ENCODE measurements around the gene SLC2A5. TPM values are rescaled to one million over a fixed set of nuclear protein-coding genes. Genes with fewer than 3 reads are reported as not detected.

The SLC2A5 gene
- total and polyA plus RNA-seq, 2 donors (not counting 3 experiments of a cell fraction or from before 2014, with no cell fraction given): not detected

DNA sequence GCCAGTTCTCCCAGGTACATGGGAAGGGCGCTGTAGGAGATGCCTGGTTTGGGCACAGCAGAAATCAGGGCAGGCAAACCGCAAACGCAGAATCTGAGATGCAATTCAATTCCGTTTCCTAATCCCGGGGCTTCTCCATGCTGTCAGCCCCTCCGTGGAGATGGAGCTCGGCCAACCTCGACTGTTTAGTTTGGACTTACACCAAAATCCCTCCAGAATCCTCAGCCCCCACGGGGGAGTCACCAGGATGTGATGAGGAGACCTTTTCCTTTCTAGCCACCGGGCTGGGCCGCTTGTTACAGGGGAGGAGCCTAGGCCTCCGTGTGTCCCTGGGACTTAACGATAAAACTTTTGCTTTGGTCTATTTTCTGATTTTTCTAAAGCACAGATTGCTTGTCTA is 51.1 kb downstream of the SLC2A5 start:
- ChIA-PET POLR2A (no interaction called here), CTCF (interaction anchor here (1.0 to 9.4 kb wide), 3 partner anchors 13 to 100 kb away, joined by 4 to 47 read pairs (median 4); no protein-coding TSS in a partner anchor)
- peak; percentile 42 for TF ChIP-seq FOS (IDR thresholded peaks at IDR 0.05; ENCODE audit: borderline replicate concordance, insufficient read depth, low read length)
- TF ChIP-seq, protein P1, sequence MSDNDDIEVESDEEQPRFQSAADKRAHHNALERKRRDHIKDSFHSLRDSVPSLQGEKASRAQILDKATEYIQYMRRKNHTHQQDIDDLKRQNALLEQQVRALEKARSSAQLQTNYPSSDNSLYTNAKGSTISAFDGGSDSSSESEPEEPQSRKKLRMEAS (IDR thresholded peaks at IDR 0.05; ENCODE audit: insufficient read depth, insufficient read length): no peak
- TF ChIP-seq MYC (IDR thresholded peaks at IDR 0.05; ENCODE audit: low read depth, low read length): no peak
- peak; percentile 38 for TF ChIP-seq POLR2AphosphoS5 (IDR thresholded peaks at IDR 0.05; ENCODE audit: insufficient read depth, low read depth, low read length)
- H3K27ac ChIP-seq (ENCODE audit: insufficient read depth, low read depth, low read length): no peak overlapping the region
- no peaks in the 10 kb centered on the region for H3K79me2 ChIP-seq (ENCODE audit: control insufficient read depth, insufficient read depth, low read length)
- no TSS peak for BruUV-seq (replicated peaks)
- dilution Hi-C loops (cut with MboI; ENCODE audit: extremely low pct_ligation_motif_present, low sequenced_read_pairs): no loop called here
- H3K4me2 ChIP-seq (ENCODE audit: insufficient read depth, low read length): peak overlapping the region; percentile 20
- H3K9me1 ChIP-seq (replicated peaks; ENCODE audit: control insufficient read depth, extremely low read depth, insufficient read depth, low read length): no peaks in the 10 kb centered on the region
- peaks cover 12% of the 10 kb centered on the region for H3K4me1 ChIP-seq (ENCODE audit: control insufficient read depth, extremely low read depth, insufficient read depth, low read length)
- peak overlapping the region; percentile 23 for H2AFZ ChIP-seq (ENCODE audit: low read depth, low read length)
- H3K27me3 ChIP-seq (ENCODE audit: control insufficient read depth in 2 of 2, insufficient read depth in 2 of 2, low read length in 2 of 2): no peaks in the 10 kb centered on the region
- no peaks in the 10 kb centered on the region for H4K20me1 ChIP-seq (replicated peaks; ENCODE audit: control insufficient read depth, extremely low read depth, insufficient read depth, low read length)
- peak overlapping the region; percentile 17 for H3K9ac ChIP-seq (replicated peaks; ENCODE audit: extremely low read depth, insufficient read depth, low read length)
- peak; percentile 81 for FAIRE-seq
- no peaks in the 10 kb centered on the region for H3K9me3 ChIP-seq (replicated peaks; ENCODE audit: control insufficient read depth, insufficient read depth, low read length)
- no peaks in the 10 kb centered on the region for H3K36me3 ChIP-seq (ENCODE audit: control insufficient read depth in 2 of 2, extremely low read depth in 1 of 2, insufficient read depth in 2 of 2, low read length in 2 of 2)
- intact Hi-C loops (cut with micrococcal nuclease): no loop called here
- no peak overlapping the region for H3K4me3 ChIP-seq (replicated peaks in 1 of 3; ENCODE audit: insufficient read depth in 1 of 3, low read depth in 1 of 3, low read length in 3 of 3)
- DNase-seq (ENCODE audit: low read depth, low spot score): peak; percentile 89

DNA sequence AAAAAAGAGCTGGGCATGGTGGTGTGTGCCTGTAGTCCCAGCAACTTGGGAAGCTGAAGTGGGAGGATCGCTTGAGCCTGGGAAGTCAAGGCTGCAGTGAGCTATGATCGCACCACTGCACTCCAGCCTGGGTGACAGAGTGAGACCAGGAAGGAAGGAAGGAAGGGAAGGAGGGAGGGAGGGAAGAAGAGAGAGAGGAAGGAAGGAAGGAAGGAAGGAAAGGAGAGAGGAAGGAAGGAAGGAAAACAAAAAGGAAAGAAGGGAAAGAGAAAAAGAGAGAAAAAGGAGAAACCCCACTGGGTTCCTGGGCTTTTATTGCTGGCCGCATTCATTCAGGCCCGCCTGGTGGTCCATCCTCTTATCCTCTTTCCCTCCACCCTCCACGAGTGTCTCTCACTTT is 53.0 kb downstream of the SLC2A5 start:
- H4K20me1 ChIP-seq (replicated peaks; ENCODE audit: control insufficient read depth, extremely low read depth, insufficient read depth, low read length): no peaks in the 10 kb centered on the region
- TF ChIP-seq, protein P2, sequence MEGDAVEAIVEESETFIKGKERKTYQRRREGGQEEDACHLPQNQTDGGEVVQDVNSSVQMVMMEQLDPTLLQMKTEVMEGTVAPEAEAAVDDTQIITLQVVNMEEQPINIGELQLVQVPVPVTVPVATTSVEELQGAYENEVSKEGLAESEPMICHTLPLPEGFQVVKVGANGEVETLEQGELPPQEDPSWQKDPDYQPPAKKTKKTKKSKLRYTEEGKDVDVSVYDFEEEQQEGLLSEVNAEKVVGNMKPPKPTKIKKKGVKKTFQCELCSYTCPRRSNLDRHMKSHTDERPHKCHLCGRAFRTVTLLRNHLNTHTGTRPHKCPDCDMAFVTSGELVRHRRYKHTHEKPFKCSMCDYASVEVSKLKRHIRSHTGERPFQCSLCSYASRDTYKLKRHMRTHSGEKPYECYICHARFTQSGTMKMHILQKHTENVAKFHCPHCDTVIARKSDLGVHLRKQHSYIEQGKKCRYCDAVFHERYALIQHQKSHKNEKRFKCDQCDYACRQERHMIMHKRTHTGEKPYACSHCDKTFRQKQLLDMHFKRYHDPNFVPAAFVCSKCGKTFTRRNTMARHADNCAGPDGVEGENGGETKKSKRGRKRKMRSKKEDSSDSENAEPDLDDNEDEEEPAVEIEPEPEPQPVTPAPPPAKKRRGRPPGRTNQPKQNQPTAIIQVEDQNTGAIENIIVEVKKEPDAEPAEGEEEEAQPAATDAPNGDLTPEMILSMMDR (IDR thresholded peaks at IDR 0.05; ENCODE audit: extremely low read depth in 1 of 2, insufficient read depth in 1 of 2, low read depth in 1 of 2, low read length in 2 of 2): no peak
- TF ChIP-seq GATA2 (IDR thresholded peaks at IDR 0.05; ENCODE audit: insufficient read depth, insufficient read length, low read depth, low read length) (no peak), POLR2A (IDR thresholded peaks at IDR 0.05; ENCODE audit: low read depth, low read length) (no peak), MYC (IDR thresholded peaks at IDR 0.05; ENCODE audit: low read depth, low read length) (no peak), EZH2 (IDR thresholded peaks at IDR 0.05; ENCODE audit: borderline replicate concordance, low read depth, low read length, severe bottlenecking) (no peak), POLR2AphosphoS5 (IDR thresholded peaks at IDR 0.05; ENCODE audit: insufficient read depth, low read depth, low read length) (no peak)
- TF ChIP-seq, protein P1 (IDR thresholded peaks at IDR 0.05; ENCODE audit: insufficient read depth, insufficient read length): no peak
- CTCF ChIA-PET: interaction anchor here (0.7 to 3.7 kb wide), 3 partner anchors 11 to 94 kb away, joined by 3 to 45 read pairs (median 4); no protein-coding TSS in a partner anchor
- DNase-seq (ENCODE audit: low read depth, low spot score) (no peak), FAIRE-seq (no peak)
- H3K4me2 ChIP-seq (ENCODE audit: insufficient read depth, low read length): no peak overlapping the region
- no TSS peak for BruUV-seq (replicated peaks)
- H3K36me3 ChIP-seq (ENCODE audit: control insufficient read depth in 2 of 2, extremely low read depth in 1 of 2, insufficient read depth in 2 of 2, low read length in 2 of 2): no peaks in the 10 kb centered on the region
- H2AFZ ChIP-seq (ENCODE audit: low read depth, low read length): no peak overlapping the region
- H3K9me3 ChIP-seq (replicated peaks; ENCODE audit: control insufficient read depth, insufficient read depth, low read length): no peaks in the 10 kb centered on the region
- dilution Hi-C loops (cut with MboI; ENCODE audit: extremely low pct_ligation_motif_present, low sequenced_read_pairs): no loop called here
- H3K27me3 ChIP-seq (ENCODE audit: control insufficient read depth in 2 of 2, insufficient read depth in 2 of 2, low read length in 2 of 2): no peaks in the 10 kb centered on the region
- H3K79me2 ChIP-seq (ENCODE audit: control insufficient read depth, insufficient read depth, low read length): no peaks in the 10 kb centered on the region
- H3K9ac ChIP-seq (replicated peaks; ENCODE audit: extremely low read depth, insufficient read depth, low read length): no peak overlapping the region
- POLR2A ChIA-PET: no interaction called here
- H3K4me1 ChIP-seq (ENCODE audit: control insufficient read depth, extremely low read depth, insufficient read depth, low read length): peaks cover 16% of the 10 kb centered on the region
- intact Hi-C loops (cut with micrococcal nuclease): no loop called here
- no peaks in the 10 kb centered on the region for H3K9me1 ChIP-seq (replicated peaks; ENCODE audit: control insufficient read depth, extremely low read depth, insufficient read depth, low read length)
- no peak overlapping the region for H3K4me3 ChIP-seq (replicated peaks in 1 of 3; ENCODE audit: insufficient read depth in 1 of 3, low read depth in 1 of 3, low read length in 3 of 3)
- no peak overlapping the region for H3K27ac ChIP-seq (ENCODE audit: insufficient read depth, low read depth, low read length)

All from endothelial cell of umbilical vein (primary cell).